K562 (cell line): ENCODE data around the gene LHX3. TPM values are rescaled to one million over a fixed set of nuclear protein-coding genes. Genes with fewer than 3 reads are reported as not detected.

Experiments used
- BHLHE40 ChIP-seq: IDR thresholded peaks from 2 replicates; pipeline ENCODE4 v1.6.1; 2011; ENCODE audit warnings: low read length, improper control_type of control experiment
- ELF2 ChIP-seq: fragments of 250-450 bp; sonication (Bioruptor Pico); IDR thresholded peaks from 2 replicates; pipeline ENCODE4 v1.5.0; 2021; ENCODE audit warnings: mild to moderate bottlenecking
- GTF2A2 ChIP-seq: IDR thresholded peaks from 2 replicates; pipeline ENCODE4 v1.6.1; 2016; ENCODE audit warnings: mild to moderate bottlenecking, missing genetic modification characterization, missing compliant biosample characterization
- NUFIP1 ChIP-seq: fragments of 450-650 bp; IDR thresholded peaks from 2 replicates; pipeline ENCODE4 v1.6.1; 2018; ENCODE audit not compliant: partially characterized antibody
- U2AF1 ChIP-seq: fragments of 200-400 bp; formaldehyde crosslinking; optimal IDR thresholded peaks from 2 replicates; pipeline ENCODE3; 2017; ENCODE audit warnings: mild to moderate bottlenecking, low read depth, low read length, moderate library complexity
- polyA plus RNA-seq, 8 experiments: library from polyadenylated mRNA; depleted of rRNA in 4 of 8; stranded (reverse) in 5 of 8; unstranded in 3 of 8; fragments of >200 nt; fragmentation: Nextera tagmentation in 2 of 8; fragmentation: Illumina TruSeq in 1 of 8; extraction: Ambion mirVana in 2 of 8; extraction: Trizol in 1 of 8; gene quantifications; 2 replicates each; pipeline versions ENCODE4 v1.2.1 to v1.2.3, GENCODE V29; 2011 to 2014; ENCODE audit warnings: inconsistent platforms in 1 of 8, missing spikeins in 1 of 8
- total RNA-seq, 7 experiments: library from RNA; depleted of rRNA in 6 of 7; stranded (reverse); fragments of >200 nt in 6 of 7; fragmentation: Illumina TruSeq in 2 of 7; extraction: Trizol in 2 of 7; gene quantifications; 2 replicates each; pipeline versions ENCODE4 v1.2.1 to v1.2.3, GENCODE V29; 2011 to 2021; ENCODE audit warnings: low replicate concordance in 1 of 7
- TF ChIP-seq, protein P1 (sequence below), 2 experiments: fragments of 450-650 bp in 1 of 2; sonication (generic) in 1 of 2; formaldehyde crosslinking in 1 of 2; IDR thresholded peaks; 2 replicates each; pipeline versions ENCODE4 v1.7.1 to v1.9.0; 2016 to 2022; ENCODE audit warnings: inconsistent platforms in 1 of 2, mild to moderate bottlenecking in 1 of 2, missing genetic modification reagents in 1 of 2

LHX3 gene
- total and polyA plus RNA-seq, 9 of the 15 experiments (the other 6 are each of a cell fraction or from before 2014, with no cell fraction given), result 0.09 TPM; not detected in 8

DNA sequence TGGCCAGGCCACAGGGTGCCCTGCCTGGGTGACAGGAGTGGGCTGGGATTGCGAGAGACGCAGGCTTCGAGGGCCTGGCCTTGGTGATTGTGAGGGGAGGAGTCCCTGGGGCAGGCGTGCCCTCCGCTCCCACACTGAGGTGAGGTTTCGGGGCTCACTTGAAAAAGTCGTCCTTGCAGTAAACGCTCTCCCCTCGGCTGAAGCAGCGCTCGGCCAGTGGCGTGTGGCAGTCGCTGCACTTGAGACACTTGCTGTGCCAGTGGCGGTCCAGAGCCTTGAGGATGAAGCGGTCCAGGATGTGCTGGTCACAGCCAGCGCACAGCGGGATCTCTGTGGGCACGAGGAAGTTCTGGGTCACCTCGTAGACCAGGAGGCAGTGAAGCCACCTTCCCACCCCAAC, 4.5 kb downstream of the LHX3 start (continued):
- TF ChIP-seq, protein P1, sequence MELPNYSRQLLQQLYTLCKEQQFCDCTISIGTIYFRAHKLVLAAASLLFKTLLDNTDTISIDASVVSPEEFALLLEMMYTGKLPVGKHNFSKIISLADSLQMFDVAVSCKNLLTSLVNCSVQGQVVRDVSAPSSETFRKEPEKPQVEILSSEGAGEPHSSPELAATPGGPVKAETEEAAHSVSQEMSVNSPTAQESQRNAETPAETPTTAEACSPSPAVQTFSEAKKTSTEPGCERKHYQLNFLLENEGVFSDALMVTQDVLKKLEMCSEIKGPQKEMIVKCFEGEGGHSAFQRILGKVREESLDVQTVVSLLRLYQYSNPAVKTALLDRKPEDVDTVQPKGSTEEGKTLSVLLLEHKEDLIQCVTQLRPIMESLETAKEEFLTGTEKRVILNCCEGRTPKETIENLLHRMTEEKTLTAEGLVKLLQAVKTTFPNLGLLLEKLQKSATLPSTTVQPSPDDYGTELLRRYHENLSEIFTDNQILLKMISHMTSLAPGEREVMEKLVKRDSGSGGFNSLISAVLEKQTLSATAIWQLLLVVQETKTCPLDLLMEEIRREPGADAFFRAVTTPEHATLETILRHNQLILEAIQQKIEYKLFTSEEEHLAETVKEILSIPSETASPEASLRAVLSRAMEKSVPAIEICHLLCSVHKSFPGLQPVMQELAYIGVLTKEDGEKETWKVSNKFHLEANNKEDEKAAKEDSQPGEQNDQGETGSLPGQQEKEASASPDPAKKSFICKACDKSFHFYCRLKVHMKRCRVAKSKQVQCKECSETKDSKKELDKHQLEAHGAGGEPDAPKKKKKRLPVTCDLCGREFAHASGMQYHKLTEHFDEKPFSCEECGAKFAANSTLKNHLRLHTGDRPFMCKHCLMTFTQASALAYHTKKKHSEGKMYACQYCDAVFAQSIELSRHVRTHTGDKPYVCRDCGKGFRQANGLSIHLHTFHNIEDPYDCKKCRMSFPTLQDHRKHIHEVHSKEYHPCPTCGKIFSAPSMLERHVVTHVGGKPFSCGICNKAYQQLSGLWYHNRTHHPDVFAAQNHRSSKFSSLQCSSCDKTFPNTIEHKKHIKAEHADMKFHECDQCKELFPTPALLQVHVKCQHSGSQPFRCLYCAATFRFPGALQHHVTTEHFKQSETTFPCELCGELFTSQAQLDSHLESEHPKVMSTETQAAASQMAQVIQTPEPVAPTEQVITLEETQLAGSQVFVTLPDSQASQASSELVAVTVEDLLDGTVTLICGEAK (IDR thresholded peaks at IDR 0.05), result no peak
- TF ChIP-seq, protein P1 (CRISPR knock-in tag; IDR thresholded peaks at IDR 0.05), result no peak
- no peak for TF ChIP-seq BHLHE40
- TF ChIP-seq NUFIP1, result no peak
- TF ChIP-seq GTF2A2 (tag), result no peak
- no peak for TF ChIP-seq ELF2
- TF ChIP-seq U2AF1, result no peak
